PC-9 (cell line): ENCODE data around the gene AHDC1. TPM values are rescaled to one million over a fixed set of nuclear protein-coding genes. Genes with fewer than 3 reads are reported as not detected.

Source experiments
- BruUV-seq: library from RNA; stranded (reverse); fragments of 400-500 nt; replicated peaks from 2 replicates; lab custom pipeline; 2021; lab: Mats Ljungman, UMichigan
- CTCF ChIA-PET: fragments of 300-600 bp; sonication (Branson Sonifier 250); formaldehyde crosslinking; loops from one replicate; lab custom pipeline; 2022; ENCODE audit warnings: antibody characterized with exemption; lab: Charles Lee
- POLR2A ChIA-PET: fragments of 300-600 bp; sonication (Branson Sonifier 250); formaldehyde crosslinking; loops from one replicate; lab custom pipeline; 2022; ENCODE audit warnings: antibody characterized with exemption; ENCODE audit not compliant: unreplicated experiment; lab: Charles Lee
- DNase-seq, 2 experiments: peaks; one replicate each; pipeline versions ENCODE4 v3.0.0 to v3.0.0-alpha.2; 2015 to 2022; ENCODE audit warnings: mixed read lengths in 1 of 2
- H2AFZ ChIP-seq: fragments of 200-600 bp; sonication (generic); 2 replicates; pipeline ENCODE4 v1.8.1; 2017; ENCODE audit warnings: antibody characterized with exemption
- H3F3A ChIP-seq: fragments of 200-600 bp; sonication (generic); 2 replicates; pipeline ENCODE4 v1.8.1; 2017; ENCODE audit warnings: antibody characterized with exemption, mild to moderate bottlenecking, low read depth; ENCODE audit not compliant: insufficient read depth
- H3K27ac ChIP-seq: fragments of 200-600 bp; sonication (generic); 2 replicates; pipeline ENCODE4 v1.6.1; 2016; ENCODE audit warnings: mixed run types
- H3K27me3 ChIP-seq: fragments of 200-600 bp; sonication (generic); 2 replicates; pipeline ENCODE4 v1.6.1; 2016; ENCODE audit warnings: low read depth, mixed run types; ENCODE audit not compliant: insufficient read depth
- H3K36me3 ChIP-seq: fragments of 200-600 bp; sonication (generic); 2 replicates; pipeline ENCODE4 v1.6.1; 2016; ENCODE audit warnings: low read depth, mixed run types
- H3K4me1 ChIP-seq: fragments of 200-600 bp; sonication (generic); replicated peaks from 2 replicates; pipeline ENCODE4 v1.6.1; 2016; ENCODE audit warnings: mixed run types; ENCODE audit not compliant: insufficient read depth
- H3K4me2 ChIP-seq: fragments of 200-600 bp; sonication (generic); 2 replicates; pipeline ENCODE4 v1.6.1; 2017; ENCODE audit warnings: mixed run types
- H3K4me3 ChIP-seq: fragments of 200-600 bp; sonication (generic); 2 replicates; pipeline ENCODE4 v1.6.1; 2016; ENCODE audit warnings: mixed run types
- H3K79me2 ChIP-seq: fragments of 200-600 bp; sonication (generic); 2 replicates; pipeline ENCODE4 v1.6.1; 2017; ENCODE audit warnings: low read depth, mixed run types
- H3K9me2 ChIP-seq: fragments of 200-600 bp; sonication (generic); 2 replicates; pipeline ENCODE4 v1.8.1; 2017; ENCODE audit warnings: mild to moderate bottlenecking; ENCODE audit not compliant: insufficient read depth
- H3K9me3 ChIP-seq: fragments of 200-600 bp; sonication (generic); 2 replicates; pipeline ENCODE4 v1.8.1; 2016; ENCODE audit warnings: low read depth; ENCODE audit not compliant: insufficient read depth
- H4K20me1 ChIP-seq: fragments of 200-600 bp; sonication (generic); 2 replicates; pipeline ENCODE4 v1.8.1; 2017; ENCODE audit not compliant: insufficient read depth
- EZH2 ChIP-seq: fragments of 200-600 bp; sonication (generic); IDR thresholded peaks from 2 replicates; pipeline ENCODE4 v1.8.0; 2017; ENCODE audit warnings: antibody characterized with exemption, low read depth
- intact Hi-C: fragments of 100-400 bp; cut with micrococcal nuclease; formaldehyde crosslinking; loops from one replicate; pipeline ENCODE4 v1.10.0; 2022; ENCODE audit not compliant: unreplicated experiment
- total RNA-seq: library from RNA; stranded (reverse); gene quantifications from 2 replicates; pipeline ENCODE4 v1.2.3, GENCODE V29; 2021
- TF ChIP-seq, protein P1 (sequence below): fragments of 200-600 bp; sonication (generic); conservative IDR thresholded peaks from 2 replicates; pipeline ENCODE4 v1.6.1; 2017; ENCODE audit warnings: mixed run types, antibody characterized with exemption, mild to moderate bottlenecking, moderate library complexity

AHDC1 gene
- total RNA-seq, 1 experiment from 2014 or later = 48.8 TPM

DNA sequence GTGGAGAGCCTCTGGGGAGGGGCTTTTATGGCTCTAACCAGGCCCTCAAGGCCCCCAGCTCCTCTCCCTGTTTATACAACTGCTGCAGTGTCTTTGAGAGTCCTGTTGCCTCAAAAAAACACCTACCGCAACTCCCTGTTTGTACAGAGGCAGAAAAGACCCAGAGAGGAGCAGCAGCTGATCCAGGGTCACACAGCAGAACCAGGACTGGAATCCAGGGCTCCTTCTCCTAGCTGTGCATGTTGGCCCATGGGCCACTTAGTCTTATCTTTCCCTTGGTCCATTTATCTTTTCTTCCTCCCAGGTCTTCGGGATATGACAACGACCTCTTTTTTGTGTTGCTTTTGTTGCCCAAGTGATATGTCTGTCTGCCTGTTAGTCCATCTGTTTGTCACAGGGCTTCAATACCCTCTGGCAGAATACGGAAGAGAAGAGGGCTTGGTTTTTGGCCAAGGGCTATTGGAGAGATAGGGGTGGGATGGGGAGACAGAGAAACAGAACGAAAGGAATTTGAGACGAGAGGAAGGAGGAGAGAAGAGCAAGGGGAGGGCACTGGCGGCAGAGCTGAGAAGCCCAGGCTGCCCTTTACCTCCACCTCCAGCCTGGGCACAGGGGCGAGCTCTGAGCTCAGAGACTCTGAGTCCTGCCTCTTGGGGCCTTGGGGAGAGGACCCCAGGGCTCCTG lies 80.5 kb downstream of the AHDC1 start:
- Histone ChIP-seq H3K36me3 (no peaks in the 10 kb centered on the region), H3K9me2 (no peaks in the 10 kb centered on the region), H3K27me3 (no peaks in the 10 kb centered on the region), H3K4me2 (no peak overlapping the region), H3K4me3 (no peak overlapping the region), H2AFZ (no peak overlapping the region), H3F3A (peaks cover 4% of the 10 kb centered on the region; the same call in 1 of the 2 replicates), H3K79me2 (no peaks in the 10 kb centered on the region), H3K27ac (no peak overlapping the region), H3K4me1 (peaks cover 4% of the 10 kb centered on the region; the same call in 1 of the 2 replicates), H3K9me3 (no peaks in the 10 kb centered on the region), H4K20me1 (no peaks in the 10 kb centered on the region)
- intact Hi-C loops = no loop called here
- BruUV-seq = no TSS peak
- DNase-seq = no peak
- ChIA-PET CTCF (interaction anchor here (0.7 kb wide), 2 partner anchors 33 to 93 kb away, joined by 3 to 4 read pairs; no protein-coding TSS in a partner anchor), POLR2A (interaction anchor here (0.6 kb wide), 1 partner anchor 34 kb away, joined by 8 read pairs; no protein-coding TSS in a partner anchor)
- TF ChIP-seq, protein P1, sequence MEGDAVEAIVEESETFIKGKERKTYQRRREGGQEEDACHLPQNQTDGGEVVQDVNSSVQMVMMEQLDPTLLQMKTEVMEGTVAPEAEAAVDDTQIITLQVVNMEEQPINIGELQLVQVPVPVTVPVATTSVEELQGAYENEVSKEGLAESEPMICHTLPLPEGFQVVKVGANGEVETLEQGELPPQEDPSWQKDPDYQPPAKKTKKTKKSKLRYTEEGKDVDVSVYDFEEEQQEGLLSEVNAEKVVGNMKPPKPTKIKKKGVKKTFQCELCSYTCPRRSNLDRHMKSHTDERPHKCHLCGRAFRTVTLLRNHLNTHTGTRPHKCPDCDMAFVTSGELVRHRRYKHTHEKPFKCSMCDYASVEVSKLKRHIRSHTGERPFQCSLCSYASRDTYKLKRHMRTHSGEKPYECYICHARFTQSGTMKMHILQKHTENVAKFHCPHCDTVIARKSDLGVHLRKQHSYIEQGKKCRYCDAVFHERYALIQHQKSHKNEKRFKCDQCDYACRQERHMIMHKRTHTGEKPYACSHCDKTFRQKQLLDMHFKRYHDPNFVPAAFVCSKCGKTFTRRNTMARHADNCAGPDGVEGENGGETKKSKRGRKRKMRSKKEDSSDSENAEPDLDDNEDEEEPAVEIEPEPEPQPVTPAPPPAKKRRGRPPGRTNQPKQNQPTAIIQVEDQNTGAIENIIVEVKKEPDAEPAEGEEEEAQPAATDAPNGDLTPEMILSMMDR = no peak

DNA sequence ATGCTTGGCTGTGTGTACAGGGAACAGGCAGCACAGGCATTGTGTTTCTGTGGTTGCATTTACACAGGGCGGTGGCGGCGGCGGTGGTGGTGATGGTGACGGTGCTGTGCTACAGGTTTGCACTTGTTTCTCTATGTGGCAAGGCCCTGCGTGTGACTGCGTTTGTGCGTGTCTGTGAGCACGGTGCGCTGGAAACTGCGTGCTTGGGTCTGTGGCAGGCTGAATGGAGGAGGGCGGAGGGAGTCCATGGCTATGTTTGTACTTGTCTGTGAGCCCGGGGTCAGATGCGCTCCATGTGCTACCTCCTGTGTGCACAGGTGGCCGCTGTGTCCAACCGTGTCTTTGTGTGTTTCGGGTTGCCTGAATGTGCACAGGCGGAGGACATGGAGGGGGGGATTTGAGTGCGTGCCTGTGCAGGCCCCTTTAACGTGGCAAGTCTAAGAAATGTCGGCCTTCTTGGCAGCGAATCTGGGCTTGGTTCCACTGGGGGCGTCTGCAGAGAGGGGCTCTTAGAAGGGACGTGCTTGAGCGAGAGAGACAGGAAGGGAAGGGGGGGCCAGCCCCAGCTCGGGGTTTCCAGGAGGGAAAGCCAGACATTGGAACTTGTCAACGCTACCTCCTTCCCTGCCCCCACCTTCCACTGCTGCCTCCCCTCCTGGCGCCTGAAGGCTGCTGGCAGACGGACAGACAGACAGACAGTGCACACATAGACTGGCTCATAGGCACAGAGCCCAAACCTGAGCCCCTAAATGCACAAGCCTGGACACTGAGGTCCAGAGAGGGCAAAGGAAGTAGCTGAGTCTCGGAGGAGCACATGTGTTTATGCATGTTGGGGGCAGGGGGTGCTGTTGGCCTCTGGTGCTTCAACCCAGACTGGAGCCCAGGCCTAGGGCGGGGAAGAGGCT lies 81.3 kb downstream of the AHDC1 start:
- no peaks in the 10 kb centered on the region for H3K36me3 ChIP-seq
- POLR2A ChIA-PET = no interaction called here
- no TSS peak for BruUV-seq
- H3K9me3 ChIP-seq = no peaks in the 10 kb centered on the region
- H3K4me3 ChIP-seq = no peak overlapping the region
- no peaks in the 10 kb centered on the region for H3K9me2 ChIP-seq
- no peaks in the 10 kb centered on the region for H4K20me1 ChIP-seq
- no peaks in the 10 kb centered on the region for H3K27me3 ChIP-seq
- intact Hi-C loops = no loop called here
- CTCF ChIA-PET = interaction anchor here (0.7 kb wide), 1 partner anchor 34 kb away, joined by 4 read pairs; no protein-coding TSS in a partner anchor
- peaks cover 4% of the 10 kb centered on the region; the same call in 1 of the 2 replicates for H3F3A ChIP-seq
- DNase-seq = no peak
- H3K4me1 ChIP-seq = peaks cover 12% of the 10 kb centered on the region
- no peak overlapping the region for H3K4me2 ChIP-seq
- H2AFZ ChIP-seq = no peak overlapping the region
- H3K27ac ChIP-seq = no peak overlapping the region
- TF ChIP-seq, protein P1 = no peak
- TF ChIP-seq EZH2 = no peak
- H3K79me2 ChIP-seq = no peaks in the 10 kb centered on the region

GRCh38 chr1:27521861-27522431 lies 82.0 kb downstream of the AHDC1 start:
- Histone ChIP-seq H3K9me3 (no peaks in the 10 kb centered on the region), H3F3A (peaks cover 4% of the 10 kb centered on the region; the same call in 1 of the 2 replicates), H3K9me2 (no peaks in the 10 kb centered on the region), H3K27me3 (no peaks in the 10 kb centered on the region), H3K36me3 (no peaks in the 10 kb centered on the region), H3K79me2 (no peaks in the 10 kb centered on the region), H3K4me1 (peaks cover 19% of the 10 kb centered on the region), H3K27ac (no peak overlapping the region), H3K4me2 (no peak overlapping the region), H3K4me3 (no peak overlapping the region), H4K20me1 (no peaks in the 10 kb centered on the region), H2AFZ (no peak overlapping the region)
- ChIA-PET POLR2A (no interaction called here), CTCF (no interaction called here)
- BruUV-seq = no TSS peak
- no peak for DNase-seq
- intact Hi-C loops = no loop called here
- TF ChIP-seq, protein P1 = no peak
- no peak for TF ChIP-seq EZH2
